KMS-11 (cell line): ENCODE measurements around the gene WFS1.

Experiments used
- H2AFZ ChIP-seq: fragments of 200-600 bp; sonication (generic); 2 replicates; pipeline ENCODE4 v1.6.1; 2016; ENCODE audit warnings: antibody characterized with exemption, mixed run types, low read depth
- H3K27ac ChIP-seq: fragments of 200-600 bp; sonication (generic); 2 replicates; pipeline ENCODE4 v1.6.1; 2016; ENCODE audit warnings: mild to moderate bottlenecking, mixed run types
- H3K27me3 ChIP-seq: fragments of 200-600 bp; sonication (generic); 2 replicates; pipeline ENCODE4 v1.6.1; 2017; ENCODE audit warnings: mild to moderate bottlenecking, low read depth, mixed run types, moderate library complexity; ENCODE audit not compliant: insufficient read depth
- H3K36me3 ChIP-seq: fragments of 200-600 bp; sonication (generic); 2 replicates; pipeline ENCODE4 v1.6.1; 2017; ENCODE audit warnings: mild to moderate bottlenecking, mixed run types; ENCODE audit not compliant: insufficient read depth
- H3K4me1 ChIP-seq: fragments of 200-600 bp; sonication (generic); 2 replicates; pipeline ENCODE4 v1.6.1; 2016; ENCODE audit warnings: mild to moderate bottlenecking, low read depth, mixed run types; ENCODE audit not compliant: poor library complexity, severe bottlenecking
- H3K4me2 ChIP-seq: fragments of 200-600 bp; sonication (generic); 2 replicates; pipeline ENCODE4 v1.7.0; 2016; ENCODE audit warnings: mild to moderate bottlenecking, mixed run types
- H3K4me3 ChIP-seq: fragments of 200-600 bp; sonication (generic); IDR thresholded peaks from 2 replicates; pipeline ENCODE4 v1.6.1; 2017; ENCODE audit warnings: low read depth, low read length, mixed read lengths; ENCODE audit not compliant: insufficient read depth
- H3K79me2 ChIP-seq: fragments of 200-600 bp; sonication (generic); 2 replicates; pipeline ENCODE4 v1.6.1; 2016; ENCODE audit warnings: low read depth, mixed run types; ENCODE audit not compliant: insufficient read depth
- H3K9ac ChIP-seq: fragments of 200-600 bp; sonication (generic); 2 replicates; pipeline ENCODE4 v1.6.1; 2016; ENCODE audit warnings: mild to moderate bottlenecking, mixed run types
- H4K20me1 ChIP-seq: fragments of 200-600 bp; sonication (generic); 2 replicates; pipeline ENCODE4 v1.6.1; 2016; ENCODE audit warnings: mild to moderate bottlenecking, mixed run types; ENCODE audit not compliant: insufficient read depth
- TF ChIP-seq, protein P1 (sequence below): fragments of 200-600 bp; sonication (generic); conservative IDR thresholded peaks from 2 replicates; pipeline ENCODE4 v1.6.1; 2017; ENCODE audit warnings: low read depth, mild to moderate bottlenecking, antibody characterized with exemption, low read length, moderate library complexity, mixed read lengths

WFS1 gene

DNA sequence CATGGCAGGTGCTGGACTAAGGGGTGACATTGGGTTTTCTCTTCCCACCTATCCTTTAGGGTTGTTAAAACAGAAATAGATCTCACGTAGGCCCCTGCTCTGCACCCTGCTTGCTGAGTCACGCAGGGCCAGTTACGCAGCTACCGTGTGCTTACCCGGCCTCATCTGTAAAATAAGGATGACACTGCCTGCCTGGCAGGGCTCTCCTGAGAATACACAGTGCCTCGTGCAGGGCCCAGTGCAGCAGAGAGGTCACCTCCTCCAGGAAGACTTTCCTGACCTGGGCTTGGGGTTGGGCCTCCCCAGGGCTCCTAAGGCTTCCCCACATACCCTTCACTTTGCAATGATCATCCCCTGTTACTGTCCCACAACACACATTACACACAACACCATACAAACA is 35.7 kb upstream of the WFS1 start:
- H4K20me1 ChIP-seq = no peaks in the 10 kb centered on the region
- no peak overlapping the region for H3K9ac ChIP-seq
- no peak overlapping the region for H3K4me3 ChIP-seq
- TF ChIP-seq, protein P1, sequence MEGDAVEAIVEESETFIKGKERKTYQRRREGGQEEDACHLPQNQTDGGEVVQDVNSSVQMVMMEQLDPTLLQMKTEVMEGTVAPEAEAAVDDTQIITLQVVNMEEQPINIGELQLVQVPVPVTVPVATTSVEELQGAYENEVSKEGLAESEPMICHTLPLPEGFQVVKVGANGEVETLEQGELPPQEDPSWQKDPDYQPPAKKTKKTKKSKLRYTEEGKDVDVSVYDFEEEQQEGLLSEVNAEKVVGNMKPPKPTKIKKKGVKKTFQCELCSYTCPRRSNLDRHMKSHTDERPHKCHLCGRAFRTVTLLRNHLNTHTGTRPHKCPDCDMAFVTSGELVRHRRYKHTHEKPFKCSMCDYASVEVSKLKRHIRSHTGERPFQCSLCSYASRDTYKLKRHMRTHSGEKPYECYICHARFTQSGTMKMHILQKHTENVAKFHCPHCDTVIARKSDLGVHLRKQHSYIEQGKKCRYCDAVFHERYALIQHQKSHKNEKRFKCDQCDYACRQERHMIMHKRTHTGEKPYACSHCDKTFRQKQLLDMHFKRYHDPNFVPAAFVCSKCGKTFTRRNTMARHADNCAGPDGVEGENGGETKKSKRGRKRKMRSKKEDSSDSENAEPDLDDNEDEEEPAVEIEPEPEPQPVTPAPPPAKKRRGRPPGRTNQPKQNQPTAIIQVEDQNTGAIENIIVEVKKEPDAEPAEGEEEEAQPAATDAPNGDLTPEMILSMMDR = no peak
- H3K79me2 ChIP-seq = no peaks in the 10 kb centered on the region
- H3K27ac ChIP-seq = no peak overlapping the region
- no peak overlapping the region for H2AFZ ChIP-seq
- no peak overlapping the region for H3K4me2 ChIP-seq
- H3K27me3 ChIP-seq = no peaks in the 10 kb centered on the region
- no peaks in the 10 kb centered on the region for H3K36me3 ChIP-seq
- H3K4me1 ChIP-seq = no peaks in the 10 kb centered on the region

DNA sequence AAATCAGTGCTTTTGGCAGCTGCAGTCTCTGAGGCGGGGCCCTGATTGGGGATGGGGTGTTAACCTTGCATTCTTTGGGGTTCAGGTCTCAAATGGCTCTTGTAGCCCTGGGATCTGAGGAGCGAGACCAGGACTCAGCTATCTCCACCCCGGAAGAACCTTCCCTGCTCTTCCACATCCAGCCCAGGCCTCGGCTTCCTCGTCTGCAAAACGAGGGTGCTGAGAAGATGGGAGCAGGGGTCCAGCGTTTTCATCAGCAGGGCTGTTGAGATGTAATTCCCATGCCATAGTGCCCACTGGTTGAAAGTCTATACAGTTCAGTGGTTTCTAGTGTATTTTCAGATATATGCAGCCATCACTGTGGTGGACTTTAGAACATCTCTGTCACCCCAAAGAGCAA is 34.6 kb upstream of the WFS1 start:
- Histone ChIP-seq H3K27ac (no peak overlapping the region), H2AFZ (no peak overlapping the region), H3K9ac (no peak overlapping the region), H3K36me3 (no peaks in the 10 kb centered on the region), H3K4me2 (no peak overlapping the region), H4K20me1 (no peaks in the 10 kb centered on the region), H3K27me3 (no peaks in the 10 kb centered on the region), H3K4me3 (no peak overlapping the region), H3K79me2 (no peaks in the 10 kb centered on the region), H3K4me1 (no peaks in the 10 kb centered on the region)
- TF ChIP-seq, protein P1 = no peak

DNA sequence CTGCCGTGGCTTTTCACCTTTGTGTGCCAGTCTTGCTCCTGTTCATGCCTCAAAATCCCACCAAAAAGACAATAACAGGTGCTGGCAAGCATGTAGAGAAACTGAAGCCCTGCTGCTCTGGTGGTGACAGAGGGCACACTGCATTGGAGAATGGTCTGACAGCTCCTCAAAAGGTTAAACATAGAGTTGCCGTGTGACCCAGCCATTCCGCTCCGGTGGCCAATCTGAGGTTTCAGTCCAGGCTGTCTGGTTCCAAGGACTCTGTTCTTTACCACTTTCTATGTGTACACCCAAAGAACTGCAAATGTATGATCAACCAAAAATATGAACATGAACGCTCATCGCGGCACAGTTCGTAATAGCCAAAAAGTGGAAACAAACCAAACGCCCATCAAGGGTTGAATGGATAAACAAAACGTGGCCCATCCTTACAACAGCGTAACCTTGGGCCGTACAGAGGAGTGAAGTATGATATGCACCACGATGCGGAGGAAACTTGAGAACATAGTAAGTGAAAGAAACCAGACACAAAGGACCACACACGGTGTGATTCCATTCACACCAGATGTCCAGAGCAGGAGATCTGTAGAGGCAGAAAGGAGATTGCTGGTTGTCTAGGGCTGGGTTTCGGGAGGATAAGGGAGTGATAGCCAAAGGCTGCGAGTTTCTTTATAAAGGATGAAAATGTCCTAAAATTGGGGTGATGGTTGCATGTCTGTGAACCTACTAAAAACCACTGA is 33.6 kb upstream of the WFS1 start:
- Histone ChIP-seq H2AFZ (no peak overlapping the region), H4K20me1 (no peaks in the 10 kb centered on the region), H3K27ac (no peak overlapping the region), H3K4me3 (no peak overlapping the region), H3K4me2 (no peak overlapping the region), H3K4me1 (no peaks in the 10 kb centered on the region), H3K79me2 (no peaks in the 10 kb centered on the region), H3K36me3 (no peaks in the 10 kb centered on the region), H3K27me3 (no peaks in the 10 kb centered on the region), H3K9ac (no peak overlapping the region)
- TF ChIP-seq, protein P1 = no peak

DNA sequence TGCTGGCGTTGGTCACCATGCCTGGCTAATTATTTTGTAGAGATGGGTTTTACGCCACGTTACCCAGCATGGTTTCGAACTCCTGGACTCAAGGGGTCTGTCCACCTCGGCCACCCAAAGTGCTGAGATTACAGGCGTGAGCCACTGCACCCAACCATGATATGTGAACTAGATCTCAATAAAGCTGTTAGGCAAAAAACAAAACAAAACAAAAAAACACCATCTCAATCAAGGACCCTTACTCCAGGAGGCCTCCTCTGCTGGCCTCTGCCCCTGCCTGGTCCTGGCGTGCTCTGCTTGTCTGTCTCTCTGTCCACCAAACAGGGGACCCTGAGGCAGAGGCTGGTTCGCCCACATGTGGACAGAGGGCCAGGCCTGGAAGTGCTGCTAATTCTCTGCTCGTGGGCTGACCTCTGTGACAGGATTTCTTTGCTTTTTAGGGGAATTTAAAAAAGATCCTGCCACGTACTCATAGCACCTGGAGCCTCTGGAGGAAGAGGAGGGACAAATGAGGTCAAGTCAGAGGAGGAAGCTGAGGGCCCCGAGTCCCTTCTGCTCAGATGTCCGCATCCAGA is 32.7 kb upstream of the WFS1 start:
- Histone ChIP-seq H3K4me2 (no peak overlapping the region), H3K4me1 (no peaks in the 10 kb centered on the region), H3K9ac (no peak overlapping the region), H3K79me2 (no peaks in the 10 kb centered on the region), H3K27ac (no peak overlapping the region), H3K4me3 (no peak overlapping the region), H2AFZ (no peak overlapping the region), H4K20me1 (no peaks in the 10 kb centered on the region), H3K27me3 (no peaks in the 10 kb centered on the region), H3K36me3 (no peaks in the 10 kb centered on the region)
- TF ChIP-seq, protein P1 = no peak
